GM12878 (cell line): ENCODE results near the gene SHC3. TPM values are rescaled to one million over a fixed set of nuclear protein-coding genes. Genes with fewer than 3 reads are reported as not detected.

Experiments used
- ATAC-seq: fragments of 200-7000 bp; cut with Tn5 transposase; 3 replicates; pipeline ENCODE4 v1.9.1; 2020; ENCODE audit warnings: mild to moderate bottlenecking, moderate library complexity
- BruUV-seq: library from RNA; stranded (reverse); fragments of 400-500 nt; replicated peaks from 2 replicates; lab custom pipeline; 2021; lab: Mats Ljungman, UMichigan
- CTCF ChIA-PET: fragments of 300-600 bp; sonication (Branson Sonifier 250); formaldehyde crosslinking; extraction: SDS; loops from one replicate; lab custom pipeline; 2021; ENCODE audit warnings: inconsistent platforms; lab: Yijun Ruan, JAX
- POLR2A ChIA-PET: fragments of 350-600 bp; formaldehyde crosslinking; extraction: SDS; loops from one replicate; lab custom pipeline; 2021; ENCODE audit warnings: inconsistent platforms; lab: Charles Lee
- RAD21 ChIA-PET: fragments of 300-600 bp; sonication (Branson Sonifier 250); formaldehyde crosslinking; loops from one replicate; lab custom pipeline; 2023; ENCODE audit warnings: antibody characterized with exemption; ENCODE audit not compliant: unreplicated experiment; lab: Charles Lee
- SMC1A ChIA-PET: fragments of 300-600 bp; sonication (Branson Sonifier 250); formaldehyde crosslinking; loops from one replicate; lab custom pipeline; 2023; ENCODE audit not compliant: unreplicated experiment, uncharacterized antibody; lab: Charles Lee
- DNase-seq: peaks from one replicate; pipeline ENCODE4 v3.0.0-alpha.2; 2011; ENCODE audit warnings: low read depth, low spot score
- FAIRE-seq: peaks from 3 replicates; lab custom pipeline; 2011; peaks lifted over from hg19 to GRCh38; lab: Jason Lieb, UNC
- H2AFZ ChIP-seq: 2 replicates; pipeline ENCODE4 v1.6.0; 2011; ENCODE audit warnings: low read depth, low read length, control low read depth; ENCODE audit not compliant: control insufficient read depth
- H3K27ac ChIP-seq: 2 replicates; pipeline ENCODE4 v1.5.1; 2011; ENCODE audit warnings: control low read depth; ENCODE audit not compliant: control insufficient read depth, insufficient read depth
- H3K27me3 ChIP-seq, 2 experiments: replicated peaks in 1 of 2; 2 replicates each; pipeline versions ENCODE4 v1.6.0 to v1.6.1; 2011; ENCODE audit warnings: low read length in 1 of 2; ENCODE audit not compliant: control insufficient read depth in 2 of 2, insufficient read depth in 2 of 2
- H3K36me3 ChIP-seq, 2 experiments: 2 replicates each; pipeline ENCODE4 v1.5.1; 2011; ENCODE audit warnings: low read length in 1 of 2; ENCODE audit not compliant: control insufficient read depth in 2 of 2, insufficient read depth in 2 of 2
- H3K4me1 ChIP-seq: 2 replicates; pipeline ENCODE4 v1.6.1; 2011; ENCODE audit warnings: mild to moderate bottlenecking, low read length, moderate library complexity, mixed read lengths; ENCODE audit not compliant: control insufficient read depth, insufficient read depth
- H3K4me2 ChIP-seq: 2 replicates; pipeline ENCODE4 v1.6.0; 2011; ENCODE audit warnings: control low read depth; ENCODE audit not compliant: control insufficient read depth, insufficient read depth
- H3K4me3 ChIP-seq: fragments of 200-600 bp; sonication (generic); 2 replicates; pipeline ENCODE4 v1.5.1; 2016
- H3K79me2 ChIP-seq: 2 replicates; pipeline ENCODE4 v1.6.0; 2011; ENCODE audit warnings: low read length; ENCODE audit not compliant: control insufficient read depth, insufficient read depth
- H3K9ac ChIP-seq: 2 replicates; pipeline ENCODE4 v1.8.0; 2011; ENCODE audit warnings: low read length, control low read depth, mixed read lengths; ENCODE audit not compliant: control insufficient read depth, insufficient read depth
- H3K9me3 ChIP-seq: replicated peaks from 3 replicates; pipeline ENCODE4 v1.5.1; 2011; ENCODE audit warnings: mild to moderate bottlenecking, low read length; ENCODE audit not compliant: control insufficient read depth, insufficient read depth
- H4K20me1 ChIP-seq: 2 replicates; pipeline ENCODE4 v1.6.0; 2011; ENCODE audit not compliant: control insufficient read depth, insufficient read depth
- BACH1 ChIP-seq: fragments of 450-650 bp; IDR thresholded peaks from 2 replicates; pipeline ENCODE4 v1.6.1; 2017; ENCODE audit warnings: mild to moderate bottlenecking, borderline replicate concordance
- EZH2 ChIP-seq: IDR thresholded peaks from 2 replicates; pipeline ENCODE4 v1.6.1; 2012; ENCODE audit warnings: low read depth, mild to moderate bottlenecking, control low read depth, inconsistent platforms, low read length, borderline replicate concordance; ENCODE audit not compliant: control insufficient read depth
- RAD51 ChIP-seq: fragments of 450-650 bp; IDR thresholded peaks from 2 replicates; pipeline ENCODE4 v1.6.1; 2016; ENCODE audit warnings: moderate library complexity, mild to moderate bottlenecking, inconsistent platforms
- RCOR1 ChIP-seq: conservative IDR thresholded peaks from 2 replicates; pipeline ENCODE4 v1.6.1; 2012; ENCODE audit warnings: low read depth, low read length, improper control_type of control experiment
- RFX5 ChIP-seq: IDR thresholded peaks from 2 replicates; pipeline ENCODE4 v1.6.1; 2011; ENCODE audit warnings: low read depth, low read length, improper control_type of control experiment
- SMAD5 ChIP-seq: IDR thresholded peaks from 2 replicates; pipeline ENCODE4 v1.6.1; 2016; ENCODE audit warnings: antibody characterized with exemption, low read depth
- SMARCA5 ChIP-seq: fragments of 450-650 bp; IDR thresholded peaks from 2 replicates; pipeline ENCODE4 v1.6.1; 2017; ENCODE audit warnings: mild to moderate bottlenecking
- SREBF1 ChIP-seq: IDR thresholded peaks from 2 replicates; pipeline ENCODE4 v1.6.1; 2012; ENCODE audit warnings: mild to moderate bottlenecking, low read length
- TCF7 ChIP-seq: IDR thresholded peaks from 2 replicates; pipeline ENCODE4 v1.6.1; 2014; ENCODE audit warnings: antibody characterized with exemption, borderline replicate concordance
- WGBS: methylation state at CpG from one replicate; pipeline ENCODE4 v1.1.6; 2016; ENCODE audit warnings: low lambda C conversion rate; ENCODE audit not compliant: insufficient replicate concordance, insufficient coverage; ENCODE audit errors: missing lambda C conversion rate; 5-methylcytosine and 5-hydroxymethylcytosine counted together
- in situ Hi-C: fragments of 300-500 bp; cut with MboI; formaldehyde crosslinking; loops from 9 replicates; pipeline ENCODE4 v1.14.3; 2018; ENCODE audit warnings: mixed read lengths
- intact Hi-C: fragments of 100-400 bp; cut with micrococcal nuclease; formaldehyde crosslinking; loops from one replicate; pipeline ENCODE4 v1.14.2; 2022; ENCODE audit not compliant: unreplicated experiment
- polyA plus RNA-seq, 11 experiments: library from polyadenylated mRNA; depleted of rRNA in 4 of 11; unstranded in 6 of 11; stranded (reverse) in 5 of 11; fragments of >200 nt; fragmentation: Nextera tagmentation in 4 of 11; fragmentation: Illumina TruSeq in 1 of 11; extraction: Ambion mirVana in 4 of 11; extraction: Trizol in 1 of 11; gene quantifications; 1 replicate in 1 of 11; 2 replicates in 10 of 11; pipeline versions ENCODE4 v1.2.1 to v1.2.3, GENCODE V29; 2011 to 2016; ENCODE audit warnings: inconsistent platforms in 2 of 11, missing spikeins in 2 of 11, low read depth in 1 of 11
- total RNA-seq, 4 experiments: library from RNA; depleted of rRNA in 3 of 4; stranded (reverse); fragments of >200 nt in 3 of 4; fragmentation: Illumina TruSeq in 1 of 4; extraction: Trizol in 1 of 4; gene quantifications; 2 replicates each; pipeline versions ENCODE4 v1.2.1 to v1.2.3, GENCODE V29; 2013 to 2021
- TF ChIP-seq, protein P1 (sequence below): fragments of 150-350 bp; IDR thresholded peaks from 2 replicates; pipeline ENCODE4 v1.6.1; 2016; ENCODE audit warnings: low read depth, low read length
- TF ChIP-seq, protein P2 (sequence below): IDR thresholded peaks from 2 replicates; pipeline ENCODE4 v1.6.1; 2012; ENCODE audit warnings: low read depth, low read length, improper control_type of control experiment

SHC3 gene
- total and polyA plus RNA-seq, 10 of the 15 experiments (the other 5 are each of a cell fraction or from before 2014, with no cell fraction given) = 0.01 to 0.06 TPM; not detected in 8

DNA sequence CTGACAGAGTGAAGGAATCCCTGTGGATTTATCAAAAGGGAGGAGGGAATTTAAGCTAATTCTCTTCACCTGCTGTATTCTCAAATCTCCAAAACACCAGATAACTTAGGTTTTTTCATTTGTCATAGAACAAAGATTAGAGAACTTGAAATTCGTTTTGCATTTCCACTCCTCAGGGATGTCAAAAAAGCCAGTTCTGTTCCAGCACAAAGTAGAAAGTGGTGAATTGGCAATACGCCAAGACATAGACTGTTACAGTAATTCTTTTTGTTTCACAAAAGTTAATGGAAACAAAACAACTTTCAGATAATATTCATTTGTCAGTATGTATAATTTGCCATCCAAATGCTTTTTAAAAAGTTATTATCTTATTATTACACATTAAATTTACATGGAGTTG, 172.4 kb downstream of the SHC3 start:
- Histone ChIP-seq H3K9ac (no peak overlapping the region), H3K27me3 (peaks cover 0 to 1% of the 10 kb centered on the region in 2 experiments; a peak in 1 of 4 replicates), H3K4me2 (no peak overlapping the region), H3K4me3 (no peak overlapping the region), H4K20me1 (no peaks in the 10 kb centered on the region), H2AFZ (no peak overlapping the region), H3K79me2 (no peaks in the 10 kb centered on the region), H3K9me3 (no peaks in the 10 kb centered on the region), H3K4me1 (no peaks in the 10 kb centered on the region)
- FAIRE-seq (no peak), ATAC-seq (no peak)
- ChIA-PET POLR2A (no interaction called here), CTCF (interaction anchor here (1.3 kb wide), 1 partner anchor 12 kb away, joined by 3 read pairs; no protein-coding TSS in a partner anchor), SMC1A (no interaction called here), RAD21 (no interaction called here)
- in situ Hi-C loops = loop anchor here (10.0 kb wide), 1 partner anchor 1051 kb away; a partner anchor contains a TSS
- 28% methylated on average over 2 of the region's 2 CpGs for WGBS
- intact Hi-C loops = no loop called here
- no TSS peak for BruUV-seq
- TF ChIP-seq, protein P1, sequence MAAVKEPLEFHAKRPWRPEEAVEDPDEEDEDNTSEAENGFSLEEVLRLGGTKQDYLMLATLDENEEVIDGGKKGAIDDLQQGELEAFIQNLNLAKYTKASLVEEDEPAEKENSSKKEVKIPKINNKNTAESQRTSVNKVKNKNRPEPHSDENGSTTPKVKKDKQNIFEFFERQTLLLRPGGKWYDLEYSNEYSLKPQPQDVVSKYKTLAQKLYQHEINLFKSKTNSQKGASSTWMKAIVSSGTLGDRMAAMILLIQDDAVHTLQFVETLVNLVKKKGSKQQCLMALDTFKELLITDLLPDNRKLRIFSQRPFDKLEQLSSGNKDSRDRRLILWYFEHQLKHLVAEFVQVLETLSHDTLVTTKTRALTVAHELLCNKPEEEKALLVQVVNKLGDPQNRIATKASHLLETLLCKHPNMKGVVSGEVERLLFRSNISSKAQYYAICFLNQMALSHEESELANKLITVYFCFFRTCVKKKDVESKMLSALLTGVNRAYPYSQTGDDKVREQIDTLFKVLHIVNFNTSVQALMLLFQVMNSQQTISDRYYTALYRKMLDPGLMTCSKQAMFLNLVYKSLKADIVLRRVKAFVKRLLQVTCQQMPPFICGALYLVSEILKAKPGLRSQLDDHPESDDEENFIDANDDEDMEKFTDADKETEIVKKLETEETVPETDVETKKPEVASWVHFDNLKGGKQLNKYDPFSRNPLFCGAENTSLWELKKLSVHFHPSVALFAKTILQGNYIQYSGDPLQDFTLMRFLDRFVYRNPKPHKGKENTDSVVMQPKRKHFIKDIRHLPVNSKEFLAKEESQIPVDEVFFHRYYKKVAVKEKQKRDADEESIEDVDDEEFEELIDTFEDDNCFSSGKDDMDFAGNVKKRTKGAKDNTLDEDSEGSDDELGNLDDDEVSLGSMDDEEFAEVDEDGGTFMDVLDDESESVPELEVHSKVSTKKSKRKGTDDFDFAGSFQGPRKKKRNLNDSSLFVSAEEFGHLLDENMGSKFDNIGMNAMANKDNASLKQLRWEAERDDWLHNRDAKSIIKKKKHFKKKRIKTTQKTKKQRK = no peak
- TF ChIP-seq SMAD5 = no peak
- TF ChIP-seq EZH2 = no peak
- TF ChIP-seq RCOR1 = no peak
- no peak for TF ChIP-seq TCF7
- TF ChIP-seq SREBF1 = no peak
- no peak for TF ChIP-seq RAD51
- TF ChIP-seq RFX5 = no peak
- no peak for TF ChIP-seq BACH1
- TF ChIP-seq, protein P2, sequence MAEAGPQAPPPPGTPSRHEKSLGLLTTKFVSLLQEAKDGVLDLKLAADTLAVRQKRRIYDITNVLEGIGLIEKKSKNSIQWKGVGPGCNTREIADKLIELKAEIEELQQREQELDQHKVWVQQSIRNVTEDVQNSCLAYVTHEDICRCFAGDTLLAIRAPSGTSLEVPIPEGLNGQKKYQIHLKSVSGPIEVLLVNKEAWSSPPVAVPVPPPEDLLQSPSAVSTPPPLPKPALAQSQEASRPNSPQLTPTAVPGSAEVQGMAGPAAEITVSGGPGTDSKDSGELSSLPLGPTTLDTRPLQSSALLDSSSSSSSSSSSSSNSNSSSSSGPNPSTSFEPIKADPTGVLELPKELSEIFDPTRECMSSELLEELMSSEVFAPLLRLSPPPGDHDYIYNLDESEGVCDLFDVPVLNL = no peak
- no peak for TF ChIP-seq SMARCA5
- TF ChIP-seq, all 136 proteins: peak for 0
- no peak for DNase-seq
- Histone ChIP-seq H3K36me3 (no peaks in the 10 kb centered on the region), H3K27ac (no peak overlapping the region)
